ENCODE measurements around the gene ARHGAP10.
A peak's percentile ranks its signal among the peaks of the same experiment; 100 is the strongest.
"Not testable (repeated sequence)": the region's sequence is repeated elsewhere in the genome, so short reads cannot be mapped to it uniquely, and the experiment has no call there.

The ARHGAP10 gene

GRCh38 chr4:147793569-147794313, 61.9 kb downstream of the ARHGAP10 start:
- DNase-seq (ENCODE audit: low read depth): no peak

- no peak for DNase-seq (ENCODE audit: low read depth)
These were observed 62.4 kb downstream of the ARHGAP10 start for GRCh38 chr4:147794314-147794680.

- no peak for DNase-seq (ENCODE audit: low read depth)
These were observed 63.0 kb downstream of the ARHGAP10 start for GRCh38 chr4:147794787-147795413.

- not testable (repeated sequence) for DNase-seq (ENCODE audit: low read depth)
These were observed 67.2 kb downstream of the ARHGAP10 start for GRCh38 chr4:147799057-147799456.

GRCh38 chr4:147799986-147800555, 68.2 kb downstream of the ARHGAP10 start:
- DNase-seq (ENCODE audit: low read depth): peak; percentile 15

- no peak for DNase-seq (ENCODE audit: low read depth)
These were observed 69.9 kb downstream of the ARHGAP10 start for GRCh38 chr4:147801820-147802219.

GRCh38 chr4:147802346-147802745, 70.5 kb downstream of the ARHGAP10 start:
- no peak for DNase-seq (ENCODE audit: low read depth)

- no peak for DNase-seq (ENCODE audit: low read depth)
These were observed 74.1 kb downstream of the ARHGAP10 start for GRCh38 chr4:147805946-147806345.

- no peak for DNase-seq (ENCODE audit: low read depth)
These were observed 76.6 kb downstream of the ARHGAP10 start for GRCh38 chr4:147808447-147808846.

GRCh38 chr4:147809211-147809610, 77.3 kb downstream of the ARHGAP10 start:
- no peak for DNase-seq (ENCODE audit: low read depth)

GRCh38 chr4:147811878-147812277, 80.0 kb downstream of the ARHGAP10 start:
- no peak for DNase-seq (ENCODE audit: low read depth)

- DNase-seq (ENCODE audit: low read depth): no peak
These were observed 81.4 kb downstream of the ARHGAP10 start for GRCh38 chr4:147813109-147813773.

GRCh38 chr4:147813973-147814372, 82.1 kb downstream of the ARHGAP10 start:
- no peak for DNase-seq (ENCODE audit: low read depth)

- no peak for DNase-seq (ENCODE audit: low read depth)
These were observed 82.5 kb downstream of the ARHGAP10 start for GRCh38 chr4:147814376-147814775.

GRCh38 chr4:147815741-147816140, 83.9 kb downstream of the ARHGAP10 start:
- no peak for DNase-seq (ENCODE audit: low read depth)

- DNase-seq (ENCODE audit: low read depth): no peak
These were observed 84.7 kb downstream of the ARHGAP10 start for GRCh38 chr4:147816382-147817254.

- DNase-seq (ENCODE audit: low read depth): no peak
These were observed 89.1 kb downstream of the ARHGAP10 start for GRCh38 chr4:147820975-147821374.

- DNase-seq (ENCODE audit: low read depth): no peak
These were observed 89.7 kb downstream of the ARHGAP10 start for GRCh38 chr4:147821555-147821954.

- DNase-seq (ENCODE audit: low read depth): no peak
These were observed 90.2 kb downstream of the ARHGAP10 start for GRCh38 chr4:147822128-147822527.

- no peak for DNase-seq (ENCODE audit: low read depth)
These were observed 91.2 kb downstream of the ARHGAP10 start for GRCh38 chr4:147823130-147823529.

- no peak for DNase-seq (ENCODE audit: low read depth)
These were observed 92.4 kb downstream of the ARHGAP10 start for GRCh38 chr4:147824316-147824715.

- DNase-seq (ENCODE audit: low read depth): no peak
These were observed 93.0 kb downstream of the ARHGAP10 start for GRCh38 chr4:147824884-147825283.
